Renal cortical epithelial cell (primary cell): ENCODE results near the gene COLQ. TPM values are rescaled to one million over a fixed set of nuclear protein-coding genes. Genes with fewer than 3 reads are reported as not detected.
"Not testable (repeated sequence)": the region's sequence is repeated elsewhere in the genome, so short reads cannot be mapped to it uniquely, and the experiment has no call there.

Experiments used
- DNase-seq: peaks from one replicate; pipeline ENCODE4 v3.0.0-alpha.2; 2011; ENCODE audit warnings: low read depth
- total RNA-seq: library from RNA; depleted of rRNA; stranded (reverse); fragments of >200 nt; gene quantifications from 2 replicates; pipeline ENCODE4 v1.2.3, GENCODE V29; 2014

The COLQ gene
- total RNA-seq, 1 donor from 2014 or later = 0.65 TPM

- no peak for DNase-seq
These were observed 31.3 kb downstream of the COLQ start for GRCh38 chr3:15490158-15490557.

DNA sequence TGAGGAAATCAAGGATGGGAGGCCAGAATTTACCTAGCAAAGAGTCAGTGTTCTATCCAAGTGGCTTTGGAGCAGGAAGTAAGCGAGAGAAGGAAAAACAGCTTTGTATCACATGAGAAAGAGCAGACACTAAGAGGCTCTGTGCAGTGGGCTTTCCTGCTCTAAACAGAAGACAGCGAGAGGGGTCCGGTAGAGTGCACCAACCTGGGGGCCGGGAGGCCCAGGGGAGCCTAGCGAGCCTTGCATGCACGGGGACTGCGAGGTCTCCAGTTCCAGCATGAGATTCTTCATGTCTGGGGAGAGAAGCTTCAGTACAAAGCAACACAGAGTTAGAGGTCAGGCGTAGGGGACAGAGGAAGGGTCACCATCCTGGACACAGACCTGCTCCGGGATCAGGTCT lies 33.5 kb downstream of the COLQ start:
- DNase-seq = no peak

DNA sequence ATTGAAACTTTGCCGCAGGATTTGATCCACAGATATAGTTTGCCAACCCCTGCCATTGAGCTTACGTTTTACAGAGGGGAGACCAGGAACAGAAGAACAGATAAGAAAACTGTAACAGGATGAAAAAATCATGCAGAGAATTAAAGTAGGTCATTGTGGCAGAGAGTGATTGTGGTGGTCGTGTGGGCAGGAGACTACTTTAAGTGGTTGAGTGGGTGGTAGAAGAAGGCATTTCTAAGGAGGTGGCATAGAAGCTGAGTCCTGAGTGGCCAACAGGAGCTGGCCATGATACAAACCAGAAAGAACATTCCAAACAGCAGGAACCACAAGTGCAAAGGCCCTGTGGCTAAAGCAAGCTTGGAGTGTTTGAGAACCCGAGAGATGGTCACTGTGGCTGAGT lies 34.5 kb downstream of the COLQ start:
- DNase-seq = no peak

GRCh38 chr3:15486020-15486419 lies 35.5 kb downstream of the COLQ start:
- no peak for DNase-seq

- DNase-seq = not testable (repeated sequence)
These were observed 37.0 kb downstream of the COLQ start for GRCh38 chr3:15484551-15484950.

DNA sequence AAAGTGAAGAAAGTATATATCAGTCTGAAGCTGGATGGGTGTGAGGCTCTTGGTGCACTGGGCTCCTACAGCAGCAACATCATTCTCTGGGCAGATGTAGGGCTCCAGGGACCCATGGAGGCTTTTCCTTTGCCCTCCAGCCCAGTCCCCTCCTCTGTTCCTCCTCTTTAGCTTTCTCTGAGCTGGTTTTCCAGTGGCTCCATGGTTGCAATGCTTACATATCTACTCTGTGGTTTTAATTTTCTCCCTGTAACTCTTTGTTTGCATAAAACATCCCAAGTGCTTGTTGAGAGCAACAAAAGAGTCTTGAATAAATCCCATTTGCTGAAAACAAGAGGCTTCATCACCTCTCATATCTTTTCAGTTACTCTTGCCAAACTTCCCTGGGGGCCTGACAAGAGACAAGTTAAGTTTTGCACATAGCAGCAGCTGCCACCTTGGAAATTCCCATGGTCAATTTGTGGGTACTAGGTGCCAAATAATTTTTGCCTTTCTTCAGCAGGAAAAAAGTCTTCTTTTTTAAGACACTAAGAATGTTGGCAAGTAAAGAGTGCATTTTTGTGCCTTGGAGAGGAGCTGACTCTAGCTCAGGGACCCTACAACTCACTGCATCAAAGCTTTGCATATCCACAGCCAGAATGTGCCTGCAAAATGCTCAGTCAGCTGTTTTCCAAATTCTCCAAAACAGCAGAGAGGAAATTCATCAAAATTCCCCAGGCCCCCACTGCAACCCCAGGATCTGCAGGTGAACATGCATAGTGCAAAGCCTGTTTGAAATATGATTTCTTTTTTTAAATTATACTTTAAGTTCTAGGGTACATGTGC lies 41.9 kb downstream of the COLQ start:
- no peak for DNase-seq

DNA sequence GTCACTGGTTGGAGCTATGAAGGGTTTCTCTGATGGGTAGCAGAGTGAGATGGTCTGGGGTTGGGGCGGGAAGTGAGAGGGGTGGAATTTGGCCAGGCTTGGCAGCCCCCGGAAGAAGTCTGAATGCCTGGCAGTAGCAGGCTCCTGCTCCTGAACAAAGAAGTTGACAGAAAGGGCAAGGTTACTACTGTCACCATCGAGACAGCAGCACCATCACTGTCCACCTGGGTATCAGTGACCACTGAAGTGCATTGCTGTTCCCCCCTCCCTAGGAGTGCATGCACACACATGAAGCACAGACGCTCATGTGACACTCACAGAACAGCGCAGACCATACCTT lies 42.9 kb downstream of the COLQ start:
- DNase-seq = no peak

DNA sequence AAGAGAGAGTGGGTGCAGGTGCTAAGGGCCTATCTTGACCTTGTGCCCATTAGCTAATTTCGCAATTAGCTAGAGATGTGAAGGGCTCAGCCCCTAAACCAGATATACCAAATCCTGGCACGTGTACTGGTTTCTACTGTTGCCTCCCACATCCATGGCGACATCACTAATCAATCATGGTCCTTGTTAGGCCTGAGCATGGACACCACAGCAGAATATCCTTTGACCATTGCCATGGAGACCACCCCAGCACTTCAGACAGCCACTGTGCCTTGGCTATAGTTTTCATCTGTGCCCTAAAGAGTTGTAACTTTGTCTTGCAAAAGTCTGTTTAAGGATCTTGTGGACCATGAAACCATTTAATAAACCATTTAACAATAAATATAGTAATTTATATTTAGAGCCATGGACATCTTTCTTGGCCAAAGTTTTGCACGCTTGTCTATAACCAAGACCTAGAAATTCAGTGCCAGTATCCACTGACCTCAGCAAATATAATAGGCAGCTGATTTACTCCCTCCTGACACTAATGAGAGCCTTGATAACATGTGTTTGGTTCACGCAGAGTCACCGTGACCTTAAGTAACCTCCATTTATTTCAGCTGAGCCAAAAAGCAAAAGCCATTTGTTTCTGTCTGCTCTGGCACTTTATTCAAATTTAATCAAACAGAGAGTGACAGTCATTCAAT lies 43.4 kb downstream of the COLQ start:
- no peak for DNase-seq

DNA sequence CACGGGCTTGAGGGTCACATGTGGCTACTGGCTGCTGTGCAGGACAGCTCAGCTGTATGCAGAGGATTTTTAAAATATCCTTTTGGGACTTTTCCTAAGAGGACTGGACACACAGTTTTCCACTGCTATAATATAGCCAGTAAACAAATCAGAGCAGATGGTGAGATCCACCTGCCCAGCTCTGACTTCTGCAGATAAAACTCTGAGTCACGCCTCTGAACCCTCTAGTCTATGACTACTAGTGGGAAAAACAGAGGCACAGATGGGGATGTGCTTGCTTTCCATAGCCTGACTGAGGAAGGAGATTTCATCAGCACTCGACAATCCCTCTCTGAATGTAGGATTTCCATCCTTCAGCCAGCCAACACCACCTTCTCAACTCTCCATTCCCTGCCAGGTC lies 45.1 kb downstream of the COLQ start:
- DNase-seq = no peak

- no peak for DNase-seq
These were observed 46.3 kb downstream of the COLQ start for GRCh38 chr3:15475161-15475560.

- no peak for DNase-seq
These were observed 49.6 kb downstream of the COLQ start for GRCh38 chr3:15471861-15472260.

DNA sequence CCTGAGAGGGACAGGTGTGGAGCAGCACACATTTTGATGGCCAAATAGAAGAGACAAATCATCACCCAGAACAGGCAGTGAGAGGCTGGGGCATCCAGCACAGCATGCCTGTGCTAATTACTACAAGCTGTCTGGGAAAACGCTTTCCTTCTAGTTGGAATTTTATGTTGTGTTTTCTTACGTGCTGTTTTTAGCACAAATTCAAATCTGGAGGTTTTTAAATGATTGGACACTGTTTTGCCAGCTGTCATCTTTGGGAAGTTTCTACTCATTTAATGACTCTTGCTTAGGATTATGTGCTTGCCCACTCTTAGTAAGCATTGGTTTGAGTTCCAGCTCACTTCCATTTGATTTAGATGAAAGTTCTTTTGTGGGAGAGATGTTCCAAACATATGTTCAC lies 50.7 kb downstream of the COLQ start:
- DNase-seq = no peak

DNA sequence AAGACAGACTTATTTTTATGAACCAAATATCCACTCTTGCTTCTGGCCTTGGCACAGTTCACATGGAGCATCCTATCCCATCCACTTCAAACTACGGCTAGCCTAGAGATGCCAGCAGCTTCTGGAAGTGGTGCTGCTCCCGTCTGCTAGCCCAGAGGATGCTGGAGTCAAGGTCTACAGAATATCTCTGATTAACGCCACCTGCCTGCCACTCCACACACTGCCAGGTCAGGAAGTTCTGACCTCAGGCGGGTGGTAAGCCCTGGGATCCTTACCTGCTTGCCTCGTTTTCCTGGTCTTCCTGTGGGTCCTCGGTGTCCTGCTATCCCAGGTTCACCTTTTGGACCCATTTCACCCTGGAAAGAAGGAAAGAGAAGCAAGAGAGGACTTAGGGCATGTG lies 51.2 kb downstream of the COLQ start:
- DNase-seq = no peak

DNA sequence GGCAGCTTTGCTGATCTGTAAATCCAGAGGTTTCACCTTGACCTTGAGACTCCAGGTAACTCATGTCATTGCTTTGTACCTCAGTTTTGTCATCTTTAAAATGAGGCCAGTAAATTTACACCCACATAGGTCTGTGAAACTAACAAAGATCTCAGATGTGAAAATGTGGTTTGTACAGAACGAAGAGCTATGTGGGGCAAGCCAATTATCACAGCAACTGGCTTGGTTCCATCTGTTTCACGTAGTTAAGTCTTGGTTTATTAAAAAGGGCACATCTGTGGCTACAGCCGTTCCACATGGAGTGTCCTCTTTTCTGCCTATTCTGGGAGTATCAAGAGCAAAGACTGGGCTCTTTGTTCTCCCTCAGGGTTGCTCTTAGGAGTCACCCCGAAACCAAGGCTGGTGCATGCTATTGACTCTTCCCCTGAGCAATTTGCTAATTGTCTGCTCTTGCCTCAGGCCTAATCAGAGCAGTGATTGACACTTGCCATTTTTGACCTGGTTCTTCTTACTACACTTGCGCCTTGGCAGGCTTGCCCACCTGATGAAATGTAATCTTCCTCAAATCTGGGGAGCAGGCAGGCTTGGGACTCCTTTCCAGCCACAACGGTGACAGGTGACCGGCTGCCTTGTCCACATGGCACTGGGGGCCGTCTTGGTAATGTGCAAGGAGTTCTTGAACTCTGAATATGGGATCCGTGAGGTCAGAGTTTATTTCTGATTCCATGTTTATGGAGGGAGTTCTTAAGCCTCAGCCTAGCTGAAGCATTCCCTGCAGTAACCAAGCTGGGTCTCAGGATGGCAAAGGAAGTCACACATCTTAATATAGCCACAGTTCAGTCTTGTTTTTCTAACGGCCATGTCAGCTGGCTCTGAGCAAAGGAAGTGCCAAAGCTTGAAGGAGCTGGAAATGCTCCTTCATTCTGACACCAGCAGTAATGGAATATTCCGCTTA lies 54.0 kb downstream of the COLQ start:
- DNase-seq = no peak

DNA sequence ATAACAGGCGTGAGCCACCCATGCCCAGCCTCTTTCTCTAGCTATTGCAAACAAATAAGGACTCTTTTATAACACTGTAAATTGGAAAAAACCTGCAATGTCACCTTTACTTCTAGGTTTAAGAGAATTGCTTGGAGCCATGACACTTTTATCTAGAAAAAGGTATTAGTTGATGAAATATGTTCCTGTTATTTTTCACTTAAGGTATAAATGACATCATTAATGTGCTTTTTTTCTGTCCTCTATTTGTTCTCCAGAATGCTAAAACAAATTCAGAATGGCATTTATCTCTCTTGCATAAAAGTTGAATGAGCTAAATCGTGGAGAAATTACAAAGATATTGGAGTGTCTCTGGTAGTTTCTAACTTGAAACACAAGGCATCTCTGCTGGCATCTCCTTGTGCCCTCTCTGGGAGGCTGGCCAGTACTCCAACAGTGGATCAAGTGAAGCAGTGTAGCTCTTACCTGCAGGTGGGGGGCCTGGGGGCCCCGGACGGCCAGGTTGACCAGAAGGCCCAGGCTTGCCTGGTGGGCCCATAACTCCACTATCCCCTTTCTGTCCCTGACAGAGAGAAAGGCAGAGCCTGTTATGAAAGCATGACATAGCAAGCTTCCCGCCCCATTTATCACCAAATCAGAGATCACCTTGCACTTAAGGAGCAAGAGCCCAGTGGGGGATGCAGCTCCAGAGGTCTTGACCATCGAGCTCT lies 55.5 kb downstream of the COLQ start:
- DNase-seq = no peak

GRCh38 chr3:15462451-15462850 lies 59.1 kb downstream of the COLQ start:
- no peak for DNase-seq

DNA sequence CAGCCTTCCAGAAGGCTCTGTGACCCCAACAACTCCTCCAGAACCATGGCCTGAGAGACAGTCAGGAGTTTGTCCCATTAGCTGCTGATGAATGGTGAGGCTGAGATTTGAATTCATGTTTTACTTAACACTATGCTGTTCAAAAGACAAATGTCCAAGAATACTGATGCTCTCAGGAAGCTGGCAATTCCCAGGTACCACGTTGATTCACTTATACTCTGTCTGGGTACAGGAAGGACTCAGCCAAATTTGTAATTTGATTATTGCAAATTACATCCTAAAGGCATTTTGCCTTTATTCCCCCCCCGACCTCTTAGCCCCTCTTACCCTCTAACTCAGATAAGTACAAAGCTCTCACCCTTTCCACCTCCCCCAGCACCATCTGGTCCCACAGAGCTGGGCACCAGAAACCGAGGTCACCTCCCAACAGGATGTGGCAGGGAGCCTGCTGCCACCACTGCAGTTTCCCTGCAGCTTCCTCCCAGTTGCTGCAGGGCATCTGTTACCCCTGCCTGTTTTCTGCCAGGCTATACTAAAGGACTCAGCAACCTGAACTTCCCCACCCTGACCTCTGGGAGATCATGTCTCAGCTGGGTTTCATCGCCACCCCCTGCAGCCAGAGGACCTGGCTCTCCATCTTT lies 60.5 kb downstream of the COLQ start:
- no peak for DNase-seq

DNA sequence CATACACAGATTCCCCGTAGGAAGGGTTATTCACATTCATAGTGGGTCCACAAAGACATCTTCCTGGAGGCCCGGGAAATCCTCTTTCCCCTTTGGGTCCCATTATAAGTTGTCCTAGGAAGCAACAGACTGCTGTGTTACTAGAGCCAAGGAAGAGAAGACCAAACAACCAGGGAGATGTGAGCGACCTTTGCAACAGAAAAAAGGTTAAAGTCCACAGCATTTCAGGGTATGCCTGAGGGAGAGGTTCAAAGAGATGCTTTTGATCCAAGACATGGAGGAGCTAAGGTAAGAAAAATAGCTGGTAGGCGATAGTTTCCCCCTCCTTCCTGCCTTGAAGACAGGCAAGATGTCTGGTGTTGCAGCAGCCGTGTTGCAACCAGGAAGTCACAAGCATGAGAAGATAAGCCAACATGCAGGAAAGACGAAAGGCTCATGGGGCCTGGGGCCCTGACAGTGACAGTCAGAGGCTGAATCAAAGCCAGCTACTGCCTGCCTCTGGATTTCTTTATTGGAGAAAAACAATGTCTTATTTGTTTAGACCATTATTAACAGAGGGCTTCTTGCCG lies 63.2 kb downstream of the COLQ start:
- no peak for DNase-seq

DNA sequence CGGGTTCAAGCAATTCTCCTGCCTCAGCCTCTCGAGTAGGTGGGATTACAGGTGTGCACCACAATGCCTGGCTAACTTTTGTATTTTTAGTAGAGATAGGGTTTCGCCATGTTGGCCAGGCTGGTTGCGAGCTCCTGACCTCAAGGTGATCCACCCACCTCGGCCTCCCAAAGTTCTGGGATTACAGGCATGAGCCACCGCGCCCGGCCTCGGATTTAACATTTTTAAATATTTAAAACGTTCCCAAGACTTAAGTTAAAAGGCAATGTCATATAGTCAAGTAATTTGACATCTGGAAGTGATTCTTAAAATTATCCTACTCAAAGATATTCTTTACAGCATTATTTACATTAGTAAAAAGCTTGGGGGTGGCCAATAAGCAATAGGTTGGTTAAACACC lies 64.6 kb downstream of the COLQ start:
- not testable (repeated sequence) for DNase-seq

DNA sequence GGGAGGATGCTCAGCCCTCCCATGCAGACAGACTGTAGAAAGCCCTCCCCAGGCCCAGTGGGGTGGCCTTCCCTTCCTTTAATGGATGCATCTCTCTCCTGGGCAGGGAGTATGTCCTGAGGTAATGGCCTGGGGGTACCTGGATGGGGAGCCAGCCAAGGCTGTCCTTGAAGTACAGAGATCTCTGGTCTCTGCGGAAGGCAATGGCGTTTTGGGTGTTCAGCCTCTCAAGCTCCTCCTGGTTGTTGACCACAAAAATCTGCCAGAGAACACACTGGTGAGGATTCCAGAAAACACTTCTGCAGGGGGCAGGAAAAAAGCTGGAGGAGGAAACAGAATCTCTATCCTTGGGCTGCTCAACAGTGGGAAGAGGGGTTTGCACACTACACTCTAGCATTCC lies 65.2 kb downstream of the COLQ start:
- DNase-seq = no peak

GRCh38 chr3:15455756-15456155 lies 65.8 kb downstream of the COLQ start:
- no peak for DNase-seq
